Activated CD8-positive, alpha-beta memory T cell treated with anti-CD3 and anti-CD28 coated beads, Interleukin-2, amount 50 U/mL, for 1 hour (primary cell): ENCODE results near the gene PEX14.

Source experiments
- DNase-seq: peaks from one replicate; pipeline ENCODE4 v3.0.0-alpha.2; 2020; ENCODE audit errors: extremely low read depth

Gene PEX14

DNA sequence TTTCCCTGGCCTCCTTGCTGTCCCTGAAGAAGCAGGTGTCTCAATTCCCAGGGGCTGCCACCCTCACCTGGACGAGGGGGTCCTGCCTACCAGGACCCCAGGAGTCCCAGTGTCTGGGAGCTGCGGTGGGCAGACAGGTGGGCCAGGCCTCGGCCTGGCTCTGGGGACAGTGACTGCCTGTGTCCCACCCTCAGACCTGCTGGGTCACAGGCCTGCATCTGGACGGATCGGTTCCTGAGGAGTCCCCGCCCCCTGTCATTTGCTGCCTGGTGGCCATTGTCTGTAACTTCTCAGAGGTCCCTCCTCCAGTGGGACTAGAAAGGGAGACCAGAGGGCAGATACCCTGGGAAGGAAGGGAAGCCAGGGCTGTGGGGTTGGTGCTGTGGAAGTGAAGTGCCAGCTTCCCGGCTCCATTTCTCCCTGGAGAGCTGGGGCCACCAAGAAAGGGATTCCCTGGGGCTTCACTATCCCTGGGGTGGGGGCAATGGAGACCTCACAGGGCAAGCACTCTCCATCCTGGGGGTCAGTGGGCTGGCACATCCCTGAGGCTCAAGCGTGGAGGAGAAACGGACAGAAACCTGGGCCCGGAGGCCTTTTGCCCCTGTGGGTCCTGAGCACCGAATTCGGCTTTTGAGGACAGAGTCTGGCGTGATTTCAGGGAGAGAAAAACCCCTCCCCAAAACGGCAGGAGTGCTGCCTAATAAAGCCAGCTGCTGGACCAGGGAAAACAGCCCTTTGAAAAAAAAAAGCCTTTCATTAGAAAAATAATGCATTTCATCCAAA lies 157.3 kb downstream of the PEX14 start:
- DNase-seq: no peak

- no peak for DNase-seq
Measured at GRCh38 chr1:10632691-10633090, 157.9 kb downstream of the PEX14 start.

- no peak for DNase-seq
Measured at GRCh38 chr1:10633416-10633815, 158.7 kb downstream of the PEX14 start.

DNA sequence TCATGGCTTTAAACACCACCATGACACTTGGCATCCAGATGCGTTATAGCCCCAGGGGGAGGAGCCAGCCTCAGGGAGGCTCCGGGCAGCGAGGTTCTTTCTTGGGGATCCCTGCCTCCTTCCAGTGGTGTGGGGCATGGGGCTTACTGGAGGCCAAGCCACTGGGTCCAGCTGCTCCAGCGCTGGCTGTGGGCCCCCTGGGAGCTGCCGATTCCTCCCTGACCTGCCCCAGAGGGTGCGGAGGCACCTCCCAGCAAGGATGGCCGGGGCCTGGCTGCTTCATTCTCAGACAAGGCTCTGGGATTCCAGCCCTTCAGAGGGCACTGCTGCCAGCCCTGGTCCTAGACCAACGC lies 159.3 kb downstream of the PEX14 start:
- no peak for DNase-seq

- DNase-seq: no peak
Measured at GRCh38 chr1:10634428-10635084, 159.8 kb downstream of the PEX14 start.

DNA sequence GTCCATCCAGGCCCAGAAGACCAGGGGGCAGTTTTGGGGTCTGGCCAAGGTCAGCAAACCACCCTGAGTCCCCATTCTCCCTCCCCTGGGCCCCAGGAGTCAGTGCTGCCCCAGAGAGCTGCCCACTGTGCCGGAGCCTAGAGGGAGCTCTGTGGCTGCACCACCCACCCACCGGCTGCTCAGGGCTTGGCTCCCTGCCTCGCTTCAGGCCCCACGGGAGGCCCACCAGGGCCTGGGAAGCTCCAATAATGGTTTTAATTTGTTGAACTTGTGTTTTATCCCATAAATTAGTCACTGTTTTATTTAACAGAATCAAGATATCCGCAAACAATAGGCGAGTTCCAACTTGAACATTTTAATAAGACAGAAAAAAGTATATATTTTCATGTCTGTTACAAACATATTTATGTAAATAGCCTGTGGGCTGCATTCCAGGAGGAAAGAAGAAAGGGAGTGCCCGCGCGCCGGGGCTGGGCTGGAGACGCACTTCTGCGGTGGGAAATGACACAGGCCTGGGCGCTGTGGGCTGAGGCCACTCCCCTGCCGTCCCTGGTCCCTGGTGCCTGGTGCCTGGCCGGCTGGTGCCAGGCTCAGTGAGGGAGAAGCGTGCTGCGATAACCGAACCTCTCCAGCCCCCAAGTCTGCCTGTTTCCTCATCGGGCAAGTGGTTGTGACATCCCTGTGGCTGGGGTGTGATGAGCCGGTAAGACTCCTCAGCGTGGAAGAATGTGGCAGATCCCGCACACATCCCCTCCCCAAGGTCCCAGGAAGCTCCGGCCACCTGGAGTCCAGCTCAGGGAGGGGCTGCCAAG lies 160.5 kb downstream of the PEX14 start:
- DNase-seq: no peak

DNA sequence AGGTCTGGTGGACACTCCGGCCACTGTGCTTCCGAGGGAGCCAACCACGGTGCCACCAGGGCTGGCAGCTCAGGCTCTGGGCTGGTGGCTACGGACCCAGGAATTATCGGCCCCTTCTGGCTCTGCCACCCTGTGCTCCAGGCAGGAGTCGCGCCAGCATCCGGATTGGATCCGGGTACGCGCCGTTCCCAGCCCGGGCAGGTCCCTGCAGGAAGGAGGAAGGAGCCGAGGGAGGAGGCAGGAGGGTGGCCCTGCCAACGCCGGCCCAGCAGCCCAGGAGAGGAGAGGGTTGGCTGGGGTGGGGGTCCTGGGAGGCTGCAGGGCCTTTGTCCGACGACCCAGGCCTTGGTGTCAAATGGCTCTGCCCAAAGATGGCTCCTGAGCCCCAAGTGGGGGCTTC lies 161.2 kb downstream of the PEX14 start:
- no peak for DNase-seq

DNA sequence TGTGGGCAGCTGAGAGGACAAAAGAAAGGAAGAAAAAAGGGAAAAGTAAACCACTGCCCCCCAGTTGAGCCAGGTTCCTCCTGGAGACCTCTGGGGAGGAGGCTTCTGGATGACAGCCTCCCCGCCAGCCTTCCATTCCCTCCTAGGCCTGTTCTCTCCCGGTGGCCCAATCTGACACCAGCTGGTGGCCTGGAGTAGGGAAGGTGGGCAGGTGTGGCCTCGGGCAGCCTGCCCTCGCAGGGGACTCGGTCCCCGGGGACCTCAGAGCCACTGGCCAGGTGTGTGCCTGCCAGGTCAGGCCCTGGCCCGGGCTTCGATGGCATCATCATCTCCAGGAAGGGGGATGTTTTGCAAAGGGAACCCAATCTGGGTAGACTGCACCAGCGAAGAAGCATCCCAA lies 162.7 kb downstream of the PEX14 start:
- DNase-seq: no peak

- no peak for DNase-seq
Measured at GRCh38 chr1:10637834-10638558, 163.2 kb downstream of the PEX14 start.

GRCh38 chr1:10638559-10639005 lies 163.8 kb downstream of the PEX14 start:
- no peak for DNase-seq

DNA sequence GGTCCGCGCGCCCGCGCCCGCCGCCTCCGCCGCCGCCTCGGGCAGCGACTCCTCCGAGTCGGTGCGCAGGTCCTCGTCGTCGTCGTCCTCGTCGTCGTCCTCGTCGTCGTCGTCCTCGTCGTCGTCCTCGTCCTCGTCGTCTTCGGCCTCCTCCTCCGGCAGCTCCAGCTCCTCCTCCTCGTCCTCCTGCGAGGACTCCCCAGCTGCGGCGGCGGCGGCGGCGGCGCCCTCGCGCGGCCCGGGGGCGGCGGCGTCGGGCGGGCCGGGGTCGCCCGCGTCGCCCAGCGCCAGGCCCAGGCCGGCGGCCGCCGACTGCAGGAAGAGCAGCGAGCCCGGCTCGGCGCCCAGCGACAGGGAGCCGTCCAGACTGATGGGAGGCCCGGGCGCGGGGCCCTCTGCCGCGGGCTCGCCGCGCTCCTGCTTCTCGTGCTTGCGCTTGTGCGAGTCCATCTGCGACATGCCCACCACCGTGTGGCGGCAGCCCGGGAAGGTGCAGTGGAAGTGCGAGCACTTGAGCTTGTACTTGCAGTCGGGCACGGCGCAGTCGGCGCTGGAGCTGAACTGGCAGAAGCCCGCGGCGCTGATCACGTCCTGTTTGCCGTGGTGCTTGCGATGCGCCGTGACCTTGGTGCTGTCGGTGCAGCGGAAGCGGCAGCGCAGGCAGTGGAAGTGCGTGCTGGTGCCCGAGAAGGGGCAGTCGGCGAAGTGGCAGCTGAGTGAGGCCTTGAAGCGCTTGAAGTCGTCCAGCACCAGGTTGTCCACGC lies 164.4 kb downstream of the PEX14 start:
- DNase-seq: no peak

DNA sequence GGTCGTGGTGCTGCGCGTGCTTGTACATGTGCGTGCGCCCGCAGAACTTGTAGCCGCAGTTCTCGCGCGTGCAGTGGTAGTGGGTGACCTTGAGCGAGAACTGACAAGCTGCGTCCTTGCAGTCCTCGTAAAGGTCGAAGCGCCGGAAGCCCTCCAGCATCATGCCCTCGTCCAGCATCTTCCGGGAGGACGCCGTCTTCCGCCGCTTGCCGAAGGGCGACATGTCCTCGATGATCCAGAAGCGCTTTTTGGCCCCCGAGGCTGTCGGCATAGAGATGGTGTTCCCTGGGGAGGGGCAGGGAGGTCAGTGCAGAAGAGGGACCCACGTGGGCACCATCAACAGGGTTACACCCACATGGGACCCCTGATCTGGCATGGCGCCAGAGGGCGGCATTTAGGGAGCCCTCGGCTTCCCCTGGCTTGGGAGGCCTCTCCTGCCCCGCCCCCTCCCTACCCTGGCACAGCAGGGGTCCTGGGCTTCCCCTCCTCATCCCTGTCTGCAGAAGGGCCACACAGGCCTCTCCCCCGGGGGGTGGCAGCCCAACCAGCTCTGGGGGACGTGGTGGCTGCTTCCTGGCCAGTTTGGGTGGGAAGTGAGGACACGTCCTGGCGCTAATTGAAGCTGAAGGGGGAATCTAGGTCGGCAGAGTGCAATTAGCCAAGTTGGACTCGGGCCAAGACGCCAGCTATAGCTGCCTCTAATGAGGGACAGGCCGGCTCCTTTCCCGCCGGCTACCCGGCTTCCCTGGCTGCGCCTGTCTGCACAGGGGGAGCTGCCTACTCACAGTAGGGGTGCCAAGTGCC lies 165.2 kb downstream of the PEX14 start:
- no peak for DNase-seq

DNA sequence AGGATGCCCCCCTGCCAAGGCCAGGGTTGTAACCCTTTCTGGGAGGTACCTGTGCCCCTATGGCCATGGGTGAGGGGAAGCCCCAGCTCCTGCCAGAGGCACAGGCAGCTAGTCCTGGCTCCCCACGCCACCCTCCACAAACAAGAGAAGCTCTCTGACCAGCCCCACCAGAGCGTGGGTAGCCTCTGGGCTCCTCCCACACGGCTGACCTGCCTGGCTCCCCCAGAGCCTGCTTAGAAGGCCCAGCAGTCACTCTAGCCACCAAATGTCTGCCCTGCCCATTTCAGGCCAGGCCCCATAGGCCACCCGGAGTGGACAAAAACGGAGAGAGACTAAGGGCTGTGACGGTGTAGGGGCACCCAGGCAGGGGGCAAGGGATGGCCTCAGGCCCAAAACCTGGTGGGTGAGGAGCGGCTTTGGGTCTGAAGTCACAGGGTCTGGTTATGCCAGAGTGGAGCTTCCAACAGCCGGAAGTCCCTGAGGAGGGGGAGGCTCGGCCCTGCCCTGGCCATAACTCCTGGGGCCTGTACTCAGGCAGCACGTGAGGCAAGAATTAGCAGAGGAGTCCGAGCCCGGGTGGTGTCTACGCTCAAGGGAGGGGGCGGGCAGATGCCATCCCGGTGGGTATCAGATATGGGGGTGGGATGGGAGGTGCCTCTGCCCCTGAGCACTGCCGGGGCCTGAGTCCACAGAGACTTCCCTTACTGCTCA lies 166.2 kb downstream of the PEX14 start:
- no peak for DNase-seq

GRCh38 chr1:10641976-10642375 lies 167.2 kb downstream of the PEX14 start:
- no peak for DNase-seq

DNA sequence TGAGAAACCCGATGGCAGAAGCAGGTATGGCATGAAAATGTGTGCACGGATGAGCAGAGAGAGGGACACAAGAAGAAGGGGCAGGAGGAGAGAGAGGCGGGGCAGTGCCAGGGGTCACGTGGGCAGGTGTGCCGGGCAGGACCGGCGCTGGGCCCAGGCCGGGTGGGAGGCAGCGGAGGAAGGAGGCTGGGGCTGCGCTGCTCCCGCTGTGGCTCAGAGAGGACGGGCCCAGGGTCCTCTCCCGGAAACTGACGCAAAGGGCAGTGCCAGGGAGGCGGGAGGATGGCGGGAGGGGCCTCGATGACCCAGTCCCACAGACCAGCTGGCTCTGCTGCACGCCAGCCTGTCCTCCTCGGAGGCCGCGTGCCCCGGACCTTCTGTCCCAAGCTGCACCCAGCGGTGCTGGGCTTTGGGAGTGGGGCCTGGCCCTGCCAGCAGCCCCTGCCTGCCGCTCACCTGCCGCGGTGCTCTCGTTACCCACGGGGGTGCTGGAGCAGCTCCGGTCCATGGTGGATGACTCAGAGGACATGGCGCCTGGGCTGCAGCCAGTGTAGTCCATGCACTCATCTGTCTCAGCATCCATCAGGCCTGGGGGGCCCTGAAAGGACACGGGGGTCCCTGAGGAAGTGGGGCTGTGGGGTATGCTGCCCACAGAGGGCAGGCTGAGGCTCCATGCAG lies 167.8 kb downstream of the PEX14 start:
- no peak for DNase-seq

- DNase-seq: no peak
Measured at GRCh38 chr1:10643607-10644306, 169.0 kb downstream of the PEX14 start.

DNA sequence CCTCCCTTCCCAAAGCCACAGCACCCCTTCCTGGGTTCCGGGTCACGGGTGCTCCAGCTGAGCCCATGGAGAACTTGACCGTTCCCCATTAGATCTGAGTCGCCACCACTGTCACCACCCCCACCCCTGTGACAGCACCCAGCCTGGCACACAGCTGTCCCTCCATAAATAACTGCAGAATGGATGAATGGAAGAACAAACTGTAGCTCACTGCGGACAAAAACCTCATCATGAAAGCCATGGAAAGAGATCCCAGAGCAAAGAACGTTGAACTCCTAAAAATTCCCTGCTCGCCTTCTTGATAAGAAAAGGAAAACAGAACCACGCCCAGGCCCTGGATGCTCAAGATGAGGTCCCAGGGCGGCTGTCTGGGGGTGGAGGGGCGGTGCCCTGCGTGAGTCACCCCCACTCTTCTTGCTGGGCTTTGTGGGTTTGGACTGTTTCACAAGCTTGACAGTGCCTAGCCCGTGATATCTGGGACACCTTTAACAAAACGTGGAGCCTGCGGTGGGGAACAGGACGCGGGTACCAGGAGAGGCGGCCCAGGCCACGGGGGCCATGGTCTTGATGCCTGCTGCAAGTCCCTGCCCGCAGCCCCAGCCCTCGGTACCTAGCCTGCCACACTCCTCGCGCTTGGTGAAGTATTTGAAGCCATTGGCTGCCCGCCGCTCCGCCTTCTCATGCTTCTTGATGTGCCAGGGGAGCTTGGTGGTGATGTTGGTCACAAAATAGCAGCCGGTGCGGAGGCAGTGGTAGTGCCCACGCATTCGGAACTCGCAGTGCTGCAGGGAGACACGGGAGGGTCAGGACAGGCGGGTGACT lies 169.8 kb downstream of the PEX14 start:
- DNase-seq: no peak
